ENCODE results near the gene APOO.

GRCh38 chrX:23795221-23795620 is 112.5 kb downstream of the APOO start:
- no peak for TF ChIP-seq CEBPB (IDR thresholded peaks at IDR 0.05; ENCODE audit: low read depth, low read length)
- TF ChIP-seq POLR2A (IDR thresholded peaks at IDR 0.05; ENCODE audit: low read depth, low read length), result no peak
- TF ChIP-seq MAFK (IDR thresholded peaks at IDR 0.05; ENCODE audit: low read depth, low read length), result no peak
- TF ChIP-seq SMC3 (IDR thresholded peaks at IDR 0.05; ENCODE audit: low read depth, low read length), result no peak
- TF ChIP-seq CTCF (conservative IDR thresholded peaks at IDR 0.05; ENCODE audit: low read depth, low read length), result no peak
- no peak for TF ChIP-seq RFX5 (IDR thresholded peaks at IDR 0.05; ENCODE audit: low read depth, low read length)
- TF ChIP-seq RAD21 (IDR thresholded peaks at IDR 0.05; ENCODE audit: low read length), result no peak
- TF ChIP-seq ELK1 (IDR thresholded peaks at IDR 0.05; ENCODE audit: borderline replicate concordance, low read depth, low read length), result no peak
- TF ChIP-seq MXI1 (IDR thresholded peaks at IDR 0.05; ENCODE audit: borderline replicate concordance, low read depth, low read length), result no peak
- no peak for TF ChIP-seq MAZ (IDR thresholded peaks at IDR 0.05; ENCODE audit: borderline replicate concordance, low read depth, low read length)
- TF ChIP-seq FOS (IDR thresholded peaks at IDR 0.05; ENCODE audit: low read depth, low read length), result no peak
